ENCODE data around the gene MBD3.

MBD3 gene

GRCh38 chr19:1613146-1613545 is 20.5 kb upstream of the MBD3 start:
- H3K27ac ChIP-seq = no peak overlapping the region
- peaks cover 53% of the 10 kb centered on the region for H3K36me3 ChIP-seq (replicated peaks)
- no peak for TF ChIP-seq CTCF (IDR thresholded peaks at IDR 0.05; ENCODE audit: low read depth, low read length, missing control alignments)
- no peak for DNase-seq
- no peak overlapping the region for H3K4me3 ChIP-seq (ENCODE audit: low read depth, low read length)
- in situ Hi-C loops (cut with HindIII; ENCODE audit: low pct_ligation_motif_present, low sequenced_read_pairs) = no loop called here
- no peaks in the 10 kb centered on the region for H3K27me3 ChIP-seq (replicated peaks)

GRCh38 chr19:1612114-1613086 is 19.7 kb upstream of the MBD3 start:
- TF ChIP-seq CTCF (IDR thresholded peaks at IDR 0.05; ENCODE audit: low read depth, low read length, missing control alignments) = no peak
- Histone ChIP-seq H3K27me3 (replicated peaks) (no peaks in the 10 kb centered on the region), H3K27ac (no peak overlapping the region), H3K36me3 (replicated peaks) (peaks cover 53% of the 10 kb centered on the region), H3K4me3 (ENCODE audit: low read depth, low read length) (no peak overlapping the region)
- no peak for DNase-seq
- in situ Hi-C loops (cut with HindIII; ENCODE audit: low pct_ligation_motif_present, low sequenced_read_pairs) = no loop called here

DNA sequence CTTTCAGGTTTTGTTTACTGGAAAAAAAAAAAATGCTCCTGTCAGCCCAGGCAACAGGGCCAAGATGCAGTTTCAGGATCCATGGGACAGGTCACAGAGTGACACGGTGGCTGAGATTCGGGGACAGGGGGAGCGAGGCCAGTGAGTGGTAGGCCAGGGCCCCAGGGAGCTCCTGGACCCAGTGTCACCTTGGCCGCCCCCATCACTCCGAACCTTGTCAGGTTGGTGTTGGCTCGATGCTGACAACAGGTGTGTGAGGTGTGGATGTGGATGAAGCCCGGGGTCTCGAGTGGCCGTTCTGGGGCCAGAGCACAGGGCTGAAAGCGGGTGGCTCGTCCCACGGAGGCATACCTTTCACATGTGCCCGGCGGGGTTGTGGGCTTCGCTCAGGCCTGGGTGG is 18.7 kb upstream of the MBD3 start:
- no peak overlapping the region for H3K27ac ChIP-seq
- TF ChIP-seq CTCF (IDR thresholded peaks at IDR 0.05; ENCODE audit: low read depth, low read length, missing control alignments) = no peak
- H3K4me3 ChIP-seq (ENCODE audit: low read depth, low read length) = no peak overlapping the region
- in situ Hi-C loops (cut with HindIII; ENCODE audit: low pct_ligation_motif_present, low sequenced_read_pairs) = no loop called here
- H3K36me3 ChIP-seq (replicated peaks) = peaks cover 45% of the 10 kb centered on the region
- no peak for DNase-seq
- H3K27me3 ChIP-seq (replicated peaks) = no peaks in the 10 kb centered on the region

- in situ Hi-C loops (cut with HindIII; ENCODE audit: low pct_ligation_motif_present, low sequenced_read_pairs) = no loop called here
- TF ChIP-seq CTCF (IDR thresholded peaks at IDR 0.05; ENCODE audit: low read depth, low read length, missing control alignments) = no peak
- Histone ChIP-seq H3K27ac (no peak overlapping the region), H3K4me3 (ENCODE audit: low read depth, low read length) (no peak overlapping the region), H3K27me3 (replicated peaks) (no peaks in the 10 kb centered on the region), H3K36me3 (replicated peaks) (peaks cover 40% of the 10 kb centered on the region)
- no peak for DNase-seq
Measured at GRCh38 chr19:1610579-1610978, 17.9 kb upstream of the MBD3 start.

GRCh38 chr19:1609680-1610474 is 17.2 kb upstream of the MBD3 start:
- H3K36me3 ChIP-seq (replicated peaks) = peaks cover 33% of the 10 kb centered on the region
- no peak overlapping the region for H3K27ac ChIP-seq
- in situ Hi-C loops (cut with HindIII; ENCODE audit: low pct_ligation_motif_present, low sequenced_read_pairs) = no loop called here
- no peaks in the 10 kb centered on the region for H3K27me3 ChIP-seq (replicated peaks)
- DNase-seq = no peak
- no peak for TF ChIP-seq CTCF (IDR thresholded peaks at IDR 0.05; ENCODE audit: low read depth, low read length, missing control alignments)
- no peak overlapping the region for H3K4me3 ChIP-seq (ENCODE audit: low read depth, low read length)

All from brain microvascular endothelial cell (primary cell).